Measurements from ENCODE around the gene PC.

The PC gene

GRCh38 chr11:66986178-66986545 lies 28.0 kb upstream of the PC start:
- DNase-seq (ENCODE audit: low read depth): no peak
- no peak overlapping the region for H3K4me3 ChIP-seq (ENCODE audit: low read length)
- TF ChIP-seq CTCF (conservative IDR thresholded peaks at IDR 0.05; ENCODE audit: low read depth, low read length): no peak

GRCh38 chr11:66985508-66986177 lies 27.5 kb upstream of the PC start:
- no peak for TF ChIP-seq CTCF (conservative IDR thresholded peaks at IDR 0.05; ENCODE audit: low read depth, low read length)
- H3K4me3 ChIP-seq (ENCODE audit: low read length): no peak overlapping the region
- DNase-seq (ENCODE audit: low read depth): no peak

- DNase-seq (ENCODE audit: low read depth): no peak
- TF ChIP-seq CTCF (conservative IDR thresholded peaks at IDR 0.05; ENCODE audit: low read depth, low read length): no peak
Observed at GRCh38 chr11:66983275-66983924, 25.2 kb upstream of the PC start.

GRCh38 chr11:66981976-66982578 lies 23.9 kb upstream of the PC start:
- no peak for DNase-seq (ENCODE audit: low read depth)
- TF ChIP-seq CTCF (conservative IDR thresholded peaks at IDR 0.05; ENCODE audit: low read depth, low read length): no peak
- no peak overlapping the region for H3K4me3 ChIP-seq (ENCODE audit: low read length)

More at GRCh38 chr11:66983275-66983924, 25.2 kb upstream of the PC start:
- no peak overlapping the region for H3K4me3 ChIP-seq (ENCODE audit: low read length)

GRCh38 chr11:66979336-66979980 lies 21.3 kb upstream of the PC start:
- H3K4me3 ChIP-seq (ENCODE audit: low read length): no peak overlapping the region
- DNase-seq (ENCODE audit: low read depth): no peak
- TF ChIP-seq CTCF (conservative IDR thresholded peaks at IDR 0.05; ENCODE audit: low read depth, low read length): no peak

GRCh38 chr11:66978717-66979116 lies 20.5 kb upstream of the PC start:
- no peak overlapping the region for H3K4me3 ChIP-seq (ENCODE audit: low read length)
- TF ChIP-seq CTCF (conservative IDR thresholded peaks at IDR 0.05; ENCODE audit: low read depth, low read length): no peak
- DNase-seq (ENCODE audit: low read depth): no peak

All from retinal pigment epithelial cell (primary cell).